HEK293 (cell line): ENCODE measurements around the gene FAM229A.

Source experiments
- BCL11B ChIP-seq: fragments of 450-650 bp; formaldehyde crosslinking; IDR thresholded peaks from 2 replicates; pipeline ENCODE4 v1.5.1; 2016; ENCODE audit warnings: low read depth, missing biosample characterization, missing genetic modification characterization
- ELK4 ChIP-seq: IDR thresholded peaks from 2 replicates; pipeline ENCODE4 v1.6.1; 2011; ENCODE audit warnings: mild to moderate bottlenecking, low read depth, low read length, borderline replicate concordance
- FEZF1 ChIP-seq: fragments of 450-650 bp; formaldehyde crosslinking; IDR thresholded peaks from 2 replicates; pipeline ENCODE4 v1.5.1; 2016; ENCODE audit warnings: missing biosample characterization, missing genetic modification characterization
- HOXC10 ChIP-seq: sonication (generic); formaldehyde crosslinking; IDR thresholded peaks from 2 replicates; pipeline ENCODE4 v1.8.1; 2023; ENCODE audit warnings: mild to moderate bottlenecking, missing genetic modification reagents
- HOXD13 ChIP-seq: sonication (generic); formaldehyde crosslinking; IDR thresholded peaks from 2 replicates; pipeline ENCODE4 v1.8.0; 2022; ENCODE audit warnings: missing genetic modification reagents, borderline replicate concordance
- KLF16 ChIP-seq: fragments of 450-650 bp; formaldehyde crosslinking; IDR thresholded peaks from 2 replicates; pipeline ENCODE4 v1.5.1; 2017; ENCODE audit warnings: missing biosample characterization, missing genetic modification characterization
- REPIN1 ChIP-seq: fragments of 450-650 bp; formaldehyde crosslinking; IDR thresholded peaks from 2 replicates; pipeline ENCODE4 v1.5.1; 2017; ENCODE audit warnings: missing biosample characterization, missing genetic modification characterization, low read depth
- REST ChIP-seq: fragments of 450-650 bp; formaldehyde crosslinking; IDR thresholded peaks from 2 replicates; pipeline ENCODE4 v1.5.1; 2016; ENCODE audit warnings: missing biosample characterization, missing genetic modification characterization
- SP2 ChIP-seq: fragments of 450-650 bp; formaldehyde crosslinking; IDR thresholded peaks from 2 replicates; pipeline ENCODE4 v1.5.1; 2016; ENCODE audit warnings: missing biosample characterization, missing genetic modification characterization
- TRIM28 ChIP-seq: IDR thresholded peaks from 2 replicates; pipeline ENCODE4 v1.6.1; 2011; ENCODE audit warnings: low read length, control low read depth, borderline replicate concordance
- ZFP37 ChIP-seq: fragments of 450-650 bp; formaldehyde crosslinking; IDR thresholded peaks from 2 replicates; pipeline ENCODE4 v1.5.1; 2016; ENCODE audit warnings: missing biosample characterization, missing genetic modification characterization
- ZFP69B ChIP-seq: fragments of 450-650 bp; formaldehyde crosslinking; IDR thresholded peaks from 2 replicates; pipeline ENCODE4 v1.5.1; 2016; ENCODE audit warnings: missing biosample characterization, missing genetic modification characterization
- ZNF138 ChIP-seq: fragments of 450-650 bp; formaldehyde crosslinking; IDR thresholded peaks from 2 replicates; pipeline ENCODE4 v1.5.1; 2016; ENCODE audit warnings: missing biosample characterization, missing genetic modification characterization, borderline replicate concordance
- ZNF146 ChIP-seq: fragments of 450-650 bp; formaldehyde crosslinking; IDR thresholded peaks from 2 replicates; pipeline ENCODE4 v1.5.1; 2016; ENCODE audit warnings: missing biosample characterization, missing genetic modification characterization
- ZNF2 ChIP-seq: fragments of 450-650 bp; formaldehyde crosslinking; IDR thresholded peaks from 2 replicates; pipeline ENCODE4 v1.5.1; 2016; ENCODE audit warnings: missing biosample characterization, missing genetic modification characterization
- ZNF24 ChIP-seq: fragments of 450-650 bp; formaldehyde crosslinking; IDR thresholded peaks from 2 replicates; pipeline ENCODE4 v1.5.1; 2016; ENCODE audit warnings: missing biosample characterization, missing genetic modification characterization
- ZNF248 ChIP-seq: fragments of 450-650 bp; formaldehyde crosslinking; IDR thresholded peaks from 2 replicates; pipeline ENCODE4 v1.5.1; 2017; ENCODE audit warnings: missing biosample characterization, missing genetic modification characterization
- ZNF26 ChIP-seq: fragments of 450-650 bp; formaldehyde crosslinking; IDR thresholded peaks from 2 replicates; pipeline ENCODE4 v1.5.1; 2016; ENCODE audit warnings: missing biosample characterization, missing genetic modification characterization
- ZNF280C ChIP-seq: fragments of 450-650 bp; formaldehyde crosslinking; IDR thresholded peaks from 2 replicates; pipeline ENCODE4 v1.5.1; 2016; ENCODE audit warnings: missing biosample characterization, missing genetic modification characterization
- ZNF311 ChIP-seq: fragments of 450-650 bp; formaldehyde crosslinking; IDR thresholded peaks from 2 replicates; pipeline ENCODE4 v1.5.1; 2017; ENCODE audit warnings: missing biosample characterization, missing genetic modification characterization, borderline replicate concordance
- ZNF366 ChIP-seq: fragments of 450-650 bp; formaldehyde crosslinking; conservative IDR thresholded peaks from 2 replicates; pipeline ENCODE4 v1.5.1; 2016; ENCODE audit warnings: missing biosample characterization, missing genetic modification characterization
- ZNF449 ChIP-seq: fragments of 450-650 bp; formaldehyde crosslinking; IDR thresholded peaks from 2 replicates; pipeline ENCODE4 v1.5.1; 2017; ENCODE audit warnings: missing biosample characterization, mild to moderate bottlenecking, missing genetic modification characterization, moderate library complexity
- ZNF48 ChIP-seq: fragments of 450-650 bp; formaldehyde crosslinking; IDR thresholded peaks from 2 replicates; pipeline ENCODE4 v1.5.1; 2016; ENCODE audit warnings: missing biosample characterization, missing genetic modification characterization
- ZNF544 ChIP-seq: fragments of 450-650 bp; formaldehyde crosslinking; IDR thresholded peaks from 2 replicates; pipeline ENCODE4 v1.5.0; 2017; ENCODE audit warnings: missing biosample characterization, missing genetic modification characterization
- ZNF623 ChIP-seq: fragments of 450-650 bp; formaldehyde crosslinking; IDR thresholded peaks from 2 replicates; pipeline ENCODE4 v1.5.1; 2016; ENCODE audit warnings: missing biosample characterization, missing genetic modification characterization
- ZNF658 ChIP-seq: fragments of 450-650 bp; formaldehyde crosslinking; IDR thresholded peaks from 2 replicates; pipeline ENCODE4; 2016; ENCODE audit warnings: missing biosample characterization, missing genetic modification characterization
- ZNF785 ChIP-seq: fragments of 450-650 bp; formaldehyde crosslinking; IDR thresholded peaks from 2 replicates; pipeline ENCODE4 v1.5.1; 2016; ENCODE audit warnings: missing biosample characterization, missing genetic modification characterization
- ZNF792 ChIP-seq: fragments of 450-650 bp; formaldehyde crosslinking; IDR thresholded peaks from 2 replicates; pipeline ENCODE4 v1.5.1; 2016; ENCODE audit warnings: missing biosample characterization, missing genetic modification characterization
- ZSCAN5A ChIP-seq: fragments of 450-650 bp; formaldehyde crosslinking; IDR thresholded peaks from 2 replicates; pipeline ENCODE4 v1.5.1; 2016; ENCODE audit warnings: missing biosample characterization, missing genetic modification characterization

The FAM229A gene

GRCh38 chr1:32335790-32336590 is 26.3 kb downstream of the FAM229A start, which contains the start of gene MARCKSL1 (continued):
- TF ChIP-seq REPIN1 (no peak), ZNF26 (tag by site-specific recombination) (no peak), KLF16 (tag by site-specific recombination) (no peak; the same call in 1 of the 2 replicates), ZNF248 (no peak), ZFP69B (tag by site-specific recombination) (no peak), ZNF146 (tag by site-specific recombination) (no peak), TRIM28 (no peak), ZNF449 (tag by site-specific recombination) (no peak), ZNF311 (tag by site-specific recombination) (no peak), HOXD13 (no peak), ZNF2 (tag by site-specific recombination) (no peak), FEZF1 (tag by site-specific recombination) (no peak), ZNF280C (tag by site-specific recombination) (no peak), BCL11B (tag by site-specific recombination) (no peak), ZNF792 (tag by site-specific recombination) (no peak), ZSCAN5A (tag by site-specific recombination) (no peak), ZNF48 (tag by site-specific recombination) (no peak), ZNF785 (no peak), REST (tag by site-specific recombination) (no peak), ELK4 (no peak), ZNF366 (no peak), HOXC10 (CRISPR knock-in tag) (no peak), ZNF544 (tag by site-specific recombination) (no peak), SP2 (tag by site-specific recombination) (peak; percentile 68), ZNF658 (no peak), ZNF623 (tag by site-specific recombination) (no peak), ZNF24 (tag by site-specific recombination) (no peak), ZNF138 (tag by site-specific recombination) (no peak), ZFP37 (tag by site-specific recombination) (no peak)
